GM12874 (cell line): ENCODE data around the gene CALCR.

Experiments used
- TF ChIP-seq, protein P1 (sequence below): IDR thresholded peaks from 2 replicates; pipeline ENCODE4 v1.5.1; 2011; ENCODE audit warnings: low read depth, mild to moderate bottlenecking, control low read depth, low read length, moderate library complexity; ENCODE audit not compliant: insufficient read depth

The CALCR gene

DNA sequence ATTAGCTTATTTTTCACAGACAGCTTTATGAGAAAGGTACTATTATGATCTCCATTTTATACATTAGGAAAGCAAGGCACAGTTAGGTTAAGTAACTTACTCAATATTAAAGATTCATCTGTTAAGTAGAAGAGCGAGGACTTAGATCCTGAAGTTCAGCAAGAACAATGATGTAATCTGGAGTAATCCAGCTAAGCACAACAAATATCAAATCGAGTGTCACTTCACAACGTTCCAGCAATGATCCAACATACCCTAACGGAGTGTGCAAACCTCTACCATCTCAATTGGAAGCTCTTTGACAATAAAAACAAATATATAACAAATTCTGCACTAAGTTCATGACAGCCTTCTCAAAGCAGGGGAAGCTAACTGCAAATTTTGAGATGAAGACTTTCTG lies 121.3 kb downstream of the CALCR start:
- TF ChIP-seq, protein P1, sequence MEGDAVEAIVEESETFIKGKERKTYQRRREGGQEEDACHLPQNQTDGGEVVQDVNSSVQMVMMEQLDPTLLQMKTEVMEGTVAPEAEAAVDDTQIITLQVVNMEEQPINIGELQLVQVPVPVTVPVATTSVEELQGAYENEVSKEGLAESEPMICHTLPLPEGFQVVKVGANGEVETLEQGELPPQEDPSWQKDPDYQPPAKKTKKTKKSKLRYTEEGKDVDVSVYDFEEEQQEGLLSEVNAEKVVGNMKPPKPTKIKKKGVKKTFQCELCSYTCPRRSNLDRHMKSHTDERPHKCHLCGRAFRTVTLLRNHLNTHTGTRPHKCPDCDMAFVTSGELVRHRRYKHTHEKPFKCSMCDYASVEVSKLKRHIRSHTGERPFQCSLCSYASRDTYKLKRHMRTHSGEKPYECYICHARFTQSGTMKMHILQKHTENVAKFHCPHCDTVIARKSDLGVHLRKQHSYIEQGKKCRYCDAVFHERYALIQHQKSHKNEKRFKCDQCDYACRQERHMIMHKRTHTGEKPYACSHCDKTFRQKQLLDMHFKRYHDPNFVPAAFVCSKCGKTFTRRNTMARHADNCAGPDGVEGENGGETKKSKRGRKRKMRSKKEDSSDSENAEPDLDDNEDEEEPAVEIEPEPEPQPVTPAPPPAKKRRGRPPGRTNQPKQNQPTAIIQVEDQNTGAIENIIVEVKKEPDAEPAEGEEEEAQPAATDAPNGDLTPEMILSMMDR: no peak

DNA sequence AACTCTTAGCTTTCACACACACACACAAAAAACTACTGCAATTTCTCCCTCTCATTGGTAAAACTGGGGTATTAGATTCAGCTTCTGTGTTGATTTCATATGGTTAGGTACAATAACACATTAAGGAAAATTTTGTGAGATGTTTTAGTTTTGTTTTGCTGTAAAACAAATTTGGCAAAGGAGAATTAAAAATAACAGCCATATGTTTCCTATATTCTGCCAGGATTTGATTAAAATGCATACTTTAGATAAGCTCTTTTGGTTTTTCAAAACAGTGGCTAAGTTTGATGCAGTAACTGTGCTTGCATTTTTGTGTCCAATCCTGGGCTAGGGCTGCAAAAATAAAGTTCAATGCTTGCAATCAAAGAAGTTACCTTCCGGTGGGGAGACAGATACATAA lies 126.3 kb downstream of the CALCR start:
- TF ChIP-seq, protein P1: no peak

DNA sequence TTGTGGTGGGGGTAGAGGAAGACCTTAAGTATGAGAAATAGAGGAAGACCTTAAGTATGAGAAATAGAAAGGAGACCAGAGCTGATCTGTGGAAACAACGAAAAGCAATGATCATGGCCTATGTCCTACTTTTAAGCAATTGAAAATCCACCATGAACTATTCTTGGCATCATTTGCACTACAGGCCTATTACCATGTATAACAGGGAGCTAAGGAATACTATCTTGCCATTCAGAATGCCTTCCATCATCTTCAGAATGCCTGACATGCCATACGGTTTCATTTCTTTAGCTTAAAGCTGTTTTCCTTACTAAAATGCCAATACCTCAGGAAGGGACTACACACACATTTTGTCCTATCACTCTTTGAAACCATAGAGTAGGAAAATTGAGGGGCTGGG lies 127.0 kb downstream of the CALCR start:
- TF ChIP-seq, protein P1: no peak

GRCh38 chr7:93442478-93443224 lies 131.9 kb downstream of the CALCR start:
- TF ChIP-seq, protein P1: peak; percentile 81

GRCh38 chr7:93435791-93436190 lies 138.7 kb downstream of the CALCR start:
- TF ChIP-seq, protein P1: no peak

- TF ChIP-seq, protein P1: no peak
These were observed 142.4 kb downstream of the CALCR start for GRCh38 chr7:93432130-93432529.

- TF ChIP-seq, protein P1: no peak
These were observed 143.5 kb downstream of the CALCR start for GRCh38 chr7:93430917-93431588.
